Esophagus mucosa (tissue), 1 donor: Measurements from ENCODE around the gene CLRN3. TPM values are rescaled to one million over a fixed set of nuclear protein-coding genes. Genes with fewer than 3 reads are reported as not detected.

Experiments used
- ATAC-seq: fragments of 200-7000 bp; cut with Tn5 transposase; one replicate; pipeline ENCODE4 v1.9.1; 2020
- total RNA-seq: library from RNA; stranded (reverse); gene quantifications from one replicate; pipeline ENCODE4 v1.2.4, GENCODE V29; 2023
- donor health status: DM: yes; HTN: yes; CAD: no.

Gene CLRN3
- total RNA-seq, result not detected

GRCh38 chr10:127892743-127893142, at the start of gene CLRN3:
CLRN3 (minus strand) TSS chr10:127892941; CDS start chr10:127892784, 157 bp downstream.
- ATAC-seq, result no peak

GRCh38 chr10:127940866-127941640, 48.3 kb upstream of the CLRN3 start:
- ATAC-seq, result no peak

GRCh38 chr10:127939786-127940330, 47.1 kb upstream of the CLRN3 start:
- no peak for ATAC-seq

- no peak for ATAC-seq
These were observed 45.2 kb upstream of the CLRN3 start for GRCh38 chr10:127937915-127938463.

GRCh38 chr10:127937069-127937468, 44.3 kb upstream of the CLRN3 start:
- no peak for ATAC-seq

GRCh38 chr10:127935071-127935561, 42.4 kb upstream of the CLRN3 start:
- ATAC-seq, result peak; percentile 17

GRCh38 chr10:127934383-127934782, 41.6 kb upstream of the CLRN3 start:
- ATAC-seq, result no peak

- no peak for ATAC-seq
These were observed 40.5 kb upstream of the CLRN3 start for GRCh38 chr10:127933271-127933670.

- ATAC-seq, result no peak
These were observed 40.0 kb upstream of the CLRN3 start for GRCh38 chr10:127932521-127933270.

GRCh38 chr10:127928021-127928806, 35.5 kb upstream of the CLRN3 start:
- ATAC-seq, result no peak

- ATAC-seq, result peak; percentile 8
These were observed 33.7 kb upstream of the CLRN3 start for GRCh38 chr10:127926455-127926854.

GRCh38 chr10:127925471-127926207, 32.9 kb upstream of the CLRN3 start:
- ATAC-seq, result no peak

- ATAC-seq, result no peak
These were observed 30.9 kb upstream of the CLRN3 start for GRCh38 chr10:127923646-127924045.

- ATAC-seq, result no peak
These were observed 30.1 kb upstream of the CLRN3 start for GRCh38 chr10:127922675-127923366.

GRCh38 chr10:127922206-127922605, 29.5 kb upstream of the CLRN3 start:
- ATAC-seq, result no peak

GRCh38 chr10:127921753-127922145, 29.0 kb upstream of the CLRN3 start:
- ATAC-seq, result no peak

GRCh38 chr10:127921075-127921752, 28.5 kb upstream of the CLRN3 start:
- ATAC-seq, result no peak

GRCh38 chr10:127920306-127921074, 27.7 kb upstream of the CLRN3 start:
- ATAC-seq, result no peak
